OCI-LY3 (cell line): ENCODE data around the gene BLOC1S6.

ENCODE experiments used
- H2AFZ ChIP-seq: fragments of 200-600, 300-600 bp; shearing (Covaris generic); 2 replicates; pipeline ENCODE4 v1.6.0; 2014; ENCODE audit warnings: antibody characterized with exemption, low read depth, low read length
- H3K27ac ChIP-seq: fragments of 200-600, 300-600 bp; sonication (generic); 2 replicates; pipeline ENCODE4 v1.5.1; 2014; ENCODE audit warnings: mild to moderate bottlenecking, low read length, moderate library complexity, mixed read lengths
- H3K27me3 ChIP-seq: fragments of 200-600, 300-600 bp; sonication (generic); 2 replicates; pipeline ENCODE4 v1.6.1; 2014; ENCODE audit warnings: low read depth, low read length, mixed read lengths
- H3K36me3 ChIP-seq: fragments of 200-600, 300-600 bp; sonication (generic); replicated peaks from 2 replicates; pipeline ENCODE3; 2014; ENCODE audit warnings: low read depth, low read length, mixed read lengths
- H3K4me1 ChIP-seq: fragments of 300-600, 200-600 bp; sonication (generic); 2 replicates; pipeline ENCODE4 v1.6.1; 2014; ENCODE audit warnings: low read length, mixed read lengths
- H3K4me2 ChIP-seq: fragments of 200-600, 300-600 bp; sonication (generic); 2 replicates; pipeline ENCODE4 v1.6.1; 2014; ENCODE audit warnings: low read length, mixed read lengths
- H3K4me3 ChIP-seq: fragments of 300-600, 200-600 bp; sonication (generic); 2 replicates; pipeline ENCODE4 v1.5.1; 2014; ENCODE audit warnings: antibody characterized with exemption, mild to moderate bottlenecking, low read length, moderate library complexity
- H3K79me2 ChIP-seq: fragments of 300-600, 200-600 bp; shearing (Covaris generic); 2 replicates; pipeline ENCODE4 v1.6.1; 2014; ENCODE audit warnings: mild to moderate bottlenecking, low read length, mixed read lengths
- H3K9ac ChIP-seq: fragments of 300-600, 200-600 bp; shearing (Covaris generic); 2 replicates; pipeline ENCODE4 v1.6.0; 2014; ENCODE audit warnings: mild to moderate bottlenecking, low read length, moderate library complexity
- H3K9me3 ChIP-seq: fragments of 200-600, 300-600 bp; shearing (Covaris generic); 2 replicates; pipeline ENCODE4 v1.6.1; 2014; ENCODE audit warnings: low read length, mixed read lengths; ENCODE audit not compliant: insufficient read depth
- H4K20me1 ChIP-seq: fragments of 200-600, 300-600 bp; sonication (generic); 2 replicates; pipeline ENCODE4 v1.6.1; 2016; ENCODE audit warnings: low read length, mixed read lengths; ENCODE audit not compliant: insufficient read depth
- EZH2phosphoT487 ChIP-seq: fragments of 200-600 bp; shearing (Covaris generic); IDR thresholded peaks from 2 replicates; pipeline ENCODE4 v1.6.1; 2018; ENCODE audit warnings: antibody characterized with exemption, mixed run types, low read depth
- TF ChIP-seq, protein P1 (sequence below): fragments of 200-600, 300-600 bp; sonication (generic); IDR thresholded peaks from 2 replicates; pipeline ENCODE4 v1.5.1; 2014; ENCODE audit warnings: antibody characterized with exemption, low read length, low read depth

The BLOC1S6 gene

GRCh38 chr15:45585069-45585791 is 1.9 kb upstream of the BLOC1S6 start:
- H3K9ac ChIP-seq, result no peak overlapping the region
- H3K27ac ChIP-seq, result no peak overlapping the region
- no peak overlapping the region for H3K4me3 ChIP-seq
- peaks cover 25% of the 10 kb centered on the region for H3K4me1 ChIP-seq
- H3K27me3 ChIP-seq, result no peaks in the 10 kb centered on the region
- TF ChIP-seq, protein P1, sequence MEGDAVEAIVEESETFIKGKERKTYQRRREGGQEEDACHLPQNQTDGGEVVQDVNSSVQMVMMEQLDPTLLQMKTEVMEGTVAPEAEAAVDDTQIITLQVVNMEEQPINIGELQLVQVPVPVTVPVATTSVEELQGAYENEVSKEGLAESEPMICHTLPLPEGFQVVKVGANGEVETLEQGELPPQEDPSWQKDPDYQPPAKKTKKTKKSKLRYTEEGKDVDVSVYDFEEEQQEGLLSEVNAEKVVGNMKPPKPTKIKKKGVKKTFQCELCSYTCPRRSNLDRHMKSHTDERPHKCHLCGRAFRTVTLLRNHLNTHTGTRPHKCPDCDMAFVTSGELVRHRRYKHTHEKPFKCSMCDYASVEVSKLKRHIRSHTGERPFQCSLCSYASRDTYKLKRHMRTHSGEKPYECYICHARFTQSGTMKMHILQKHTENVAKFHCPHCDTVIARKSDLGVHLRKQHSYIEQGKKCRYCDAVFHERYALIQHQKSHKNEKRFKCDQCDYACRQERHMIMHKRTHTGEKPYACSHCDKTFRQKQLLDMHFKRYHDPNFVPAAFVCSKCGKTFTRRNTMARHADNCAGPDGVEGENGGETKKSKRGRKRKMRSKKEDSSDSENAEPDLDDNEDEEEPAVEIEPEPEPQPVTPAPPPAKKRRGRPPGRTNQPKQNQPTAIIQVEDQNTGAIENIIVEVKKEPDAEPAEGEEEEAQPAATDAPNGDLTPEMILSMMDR, result no peak
- no peak for TF ChIP-seq EZH2phosphoT487
- H2AFZ ChIP-seq, result no peak overlapping the region
- H3K4me2 ChIP-seq, result peak overlapping the region; percentile 79; the same call in 1 of the 2 replicates
- H3K79me2 ChIP-seq, result peaks cover 44% of the 10 kb centered on the region
- peaks cover 3% of the 10 kb centered on the region; the same call in 1 of the 2 replicates for H4K20me1 ChIP-seq
- H3K9me3 ChIP-seq, result no peaks in the 10 kb centered on the region
- no peaks in the 10 kb centered on the region for H3K36me3 ChIP-seq

DNA sequence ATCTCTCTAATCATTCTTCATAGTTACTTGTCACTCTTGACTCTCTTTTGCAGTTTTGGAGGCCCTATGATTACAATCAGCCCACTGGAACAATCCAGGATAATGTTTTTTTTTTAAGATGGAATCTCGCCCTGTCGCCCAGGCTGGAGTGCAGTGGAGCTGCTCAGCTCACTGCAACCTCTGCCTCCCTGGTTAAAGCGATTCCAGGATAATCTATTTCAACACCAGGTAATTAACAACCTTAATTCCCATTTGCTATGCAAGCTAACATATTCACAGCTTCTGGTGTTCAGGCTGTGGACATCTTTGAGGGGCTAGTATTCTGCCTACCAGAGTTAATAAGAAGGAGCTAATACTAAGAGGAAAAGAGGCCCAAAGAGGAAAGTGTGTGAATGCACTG is 1.1 kb upstream of the BLOC1S6 start:
- Histone ChIP-seq H4K20me1 (peaks cover 3% of the 10 kb centered on the region; the same call in 1 of the 2 replicates), H3K4me1 (peaks cover 25% of the 10 kb centered on the region), H3K4me2 (peak overlapping the region; percentile 79), H3K36me3 (no peaks in the 10 kb centered on the region), H3K9me3 (no peaks in the 10 kb centered on the region), H3K4me3 (peak overlapping the region; percentile 94), H2AFZ (no peak overlapping the region), H3K27me3 (no peaks in the 10 kb centered on the region), H3K79me2 (peaks cover 53% of the 10 kb centered on the region), H3K27ac (peak overlapping the region; percentile 87), H3K9ac (peak overlapping the region; percentile 99)
- no peak for TF ChIP-seq EZH2phosphoT487
- TF ChIP-seq, protein P1, result no peak

DNA sequence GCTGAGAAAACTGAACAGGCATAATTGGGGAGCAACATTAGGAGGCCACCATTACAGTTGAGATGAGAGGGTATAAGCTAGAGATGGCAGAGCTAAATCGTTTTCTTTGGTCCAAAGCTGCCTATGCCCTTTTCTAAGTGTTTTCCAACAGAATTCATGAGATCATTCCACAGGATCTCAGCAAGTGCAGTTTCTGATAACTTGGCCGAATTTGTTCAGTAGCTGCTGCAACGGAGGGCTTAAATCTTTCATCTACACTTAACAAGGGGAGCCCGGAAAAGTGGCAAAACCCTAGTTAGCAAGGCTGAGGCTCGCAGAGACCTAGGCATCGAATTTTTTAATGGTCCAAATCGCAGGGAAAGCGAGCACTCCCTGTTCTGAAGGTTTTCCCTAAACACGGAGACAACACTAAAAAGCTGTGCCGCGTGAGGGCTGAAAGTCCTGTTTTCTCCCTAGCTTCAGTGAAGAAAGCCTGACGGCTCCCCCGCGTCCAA is 531 bp upstream of the BLOC1S6 start:
- peak overlapping the region; percentile 50; the same call in 1 of the 2 replicates for H2AFZ ChIP-seq
- H3K27me3 ChIP-seq, result no peaks in the 10 kb centered on the region
- H3K4me1 ChIP-seq, result peaks cover 25% of the 10 kb centered on the region
- peak overlapping the region; percentile 94 for H3K4me3 ChIP-seq
- peaks cover 58% of the 10 kb centered on the region for H3K79me2 ChIP-seq
- H3K9ac ChIP-seq, result peak overlapping the region; percentile 99
- H3K27ac ChIP-seq, result peak overlapping the region; percentile 87
- peak overlapping the region; percentile 79 for H3K4me2 ChIP-seq
- TF ChIP-seq, protein P1, result no peak
- TF ChIP-seq EZH2phosphoT487, result no peak
- no peaks in the 10 kb centered on the region for H3K36me3 ChIP-seq
- no peaks in the 10 kb centered on the region for H3K9me3 ChIP-seq
- H4K20me1 ChIP-seq, result peaks cover 3% of the 10 kb centered on the region; the same call in 1 of the 2 replicates

GRCh38 chr15:45587863-45588170 is 638 bp downstream of the BLOC1S6 start:
- no peaks in the 10 kb centered on the region for H3K27me3 ChIP-seq
- peak overlapping the region; percentile 94 for H3K4me3 ChIP-seq
- H3K27ac ChIP-seq, result peak overlapping the region; percentile 87
- peaks cover 12% of the 10 kb centered on the region for H3K36me3 ChIP-seq
- peak overlapping the region; percentile 94 for H2AFZ ChIP-seq
- peaks cover 3% of the 10 kb centered on the region; the same call in 1 of the 2 replicates for H4K20me1 ChIP-seq
- peaks cover 70% of the 10 kb centered on the region for H3K79me2 ChIP-seq
- H3K9me3 ChIP-seq, result no peaks in the 10 kb centered on the region
- H3K4me1 ChIP-seq, result peaks cover 25% of the 10 kb centered on the region
- H3K4me2 ChIP-seq, result peak overlapping the region; percentile 79
- H3K9ac ChIP-seq, result peak overlapping the region; percentile 99
- TF ChIP-seq EZH2phosphoT487, result no peak
- TF ChIP-seq, protein P1, result no peak
